GM19372 (cell line): Measurements from ENCODE around the gene HCN3.

Experiments
- ATAC-seq: cut with Tn5 transposase; IDR thresholded peaks from one replicate; pipeline ENCODE4 v1.9.1; 2021; ENCODE audit warnings: mild to moderate bottlenecking, low read depth, moderate library complexity; ENCODE audit not compliant: unreplicated experiment

Gene HCN3

DNA sequence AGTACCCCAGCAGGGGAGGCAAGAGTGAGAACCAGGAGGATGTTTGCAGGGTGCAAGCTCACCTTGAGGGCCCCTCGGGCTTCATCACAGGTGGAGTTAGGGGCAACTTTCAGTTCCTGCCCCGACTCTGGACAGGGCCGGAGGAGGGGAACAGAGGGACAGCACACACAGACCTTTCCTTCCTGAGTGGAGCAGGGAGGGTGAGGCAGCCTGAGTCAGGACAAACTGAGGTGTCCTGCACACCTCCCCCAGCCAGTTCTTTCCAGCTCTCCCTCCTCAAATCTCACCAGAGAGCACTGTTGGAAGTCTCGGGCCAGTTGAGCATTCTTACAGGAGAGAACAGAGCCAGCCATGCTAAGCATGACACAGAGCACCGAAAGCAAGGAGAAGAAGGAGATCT is 23.5 kb upstream of the HCN3 start:
- ATAC-seq = no peak

DNA sequence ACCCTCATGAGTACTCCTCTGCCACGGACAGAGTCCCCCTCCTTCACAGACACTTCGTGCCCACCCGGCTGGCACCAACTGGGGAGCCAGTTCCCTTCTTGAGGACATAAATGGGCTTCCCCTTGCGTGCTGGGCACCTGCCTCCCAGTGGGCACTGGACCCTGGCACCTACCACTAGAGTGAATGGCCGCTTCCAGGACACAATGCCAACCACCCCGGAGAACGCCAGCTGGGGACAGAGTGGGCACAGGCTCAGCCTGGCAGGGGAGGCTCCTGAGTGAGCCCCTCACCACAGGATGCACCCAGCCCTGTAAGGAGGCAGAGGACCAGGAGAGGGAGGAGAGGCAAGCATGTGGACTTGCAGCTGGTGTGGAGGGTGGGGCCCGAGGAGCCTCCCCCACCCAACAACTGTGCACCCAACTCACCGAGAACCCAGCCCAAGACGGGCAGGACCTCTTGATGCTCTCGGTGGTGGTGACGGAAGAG is 23.0 kb upstream of the HCN3 start:
- no peak for ATAC-seq

DNA sequence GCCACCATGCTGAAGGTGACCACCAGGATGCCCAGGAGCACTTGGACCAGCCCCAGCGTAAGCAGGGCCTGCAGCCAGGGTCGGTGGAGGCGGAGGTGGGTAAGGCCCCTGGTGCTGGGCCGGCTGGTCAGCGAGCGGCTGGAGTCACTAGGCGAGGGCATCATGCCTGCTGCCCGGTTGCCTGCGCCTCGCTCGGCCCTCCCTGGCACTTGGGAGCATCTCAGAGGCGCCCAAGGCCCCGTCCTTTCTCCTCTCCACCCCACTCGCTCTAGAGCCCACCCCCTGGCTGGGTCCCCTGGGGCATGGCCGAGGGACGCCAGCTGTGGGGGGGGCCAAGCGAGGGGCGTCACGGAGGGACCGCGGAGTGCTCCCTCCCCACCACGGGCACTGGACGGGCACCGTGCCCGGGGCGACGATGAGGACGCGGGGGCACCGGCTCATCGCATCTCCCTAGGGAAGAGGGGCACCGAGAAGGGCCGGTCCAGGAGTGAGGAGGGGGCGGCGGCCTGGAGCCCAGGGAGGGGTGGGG is 22.5 kb upstream of the HCN3 start:
- no peak for ATAC-seq

DNA sequence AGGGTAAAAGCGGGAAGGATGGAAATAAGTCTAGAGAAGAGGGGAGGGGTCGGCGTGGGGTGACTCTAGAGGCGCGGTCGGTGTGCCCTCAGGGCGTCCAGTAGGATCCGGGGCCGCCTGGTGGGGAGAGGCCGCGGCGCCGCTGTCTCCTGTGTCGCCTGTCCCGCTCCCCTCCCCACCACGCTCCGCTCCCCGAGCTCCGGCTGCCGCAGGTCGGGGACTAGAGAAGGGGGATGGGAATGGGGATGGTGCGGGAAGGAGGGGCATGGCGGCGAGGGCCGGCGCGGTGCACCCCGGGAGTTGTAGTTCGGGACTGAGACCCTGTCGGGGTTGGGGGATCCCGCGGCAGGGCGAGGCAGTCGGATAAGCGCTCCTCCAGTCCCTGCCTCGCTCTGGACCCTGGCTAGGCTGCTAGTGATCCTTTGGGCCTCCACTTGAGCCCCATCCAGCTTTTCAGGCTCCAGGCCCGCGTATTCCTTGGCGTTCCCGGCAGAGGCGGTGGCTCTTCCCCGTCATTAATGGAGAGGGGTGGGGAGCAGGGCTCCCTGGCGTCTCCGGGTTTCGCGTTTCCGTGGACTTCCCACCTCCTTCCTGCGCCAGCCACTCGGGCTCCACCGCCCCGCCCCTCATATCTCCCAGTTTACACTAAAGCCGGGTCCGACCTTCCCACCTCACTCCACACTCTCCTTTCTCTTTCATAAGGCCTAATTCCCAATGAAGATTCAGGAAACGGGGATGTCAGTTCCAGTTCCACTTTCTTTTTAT is 21.8 kb upstream of the HCN3 start, which contains the start of gene ENTREP3:
Gene ENTREP3 (minus strand): TSS at position 241 of the 765 bp plus-strand sequence. CDS start 606 bp downstream, outside the sequence.
- ATAC-seq = peak; percentile 45

DNA sequence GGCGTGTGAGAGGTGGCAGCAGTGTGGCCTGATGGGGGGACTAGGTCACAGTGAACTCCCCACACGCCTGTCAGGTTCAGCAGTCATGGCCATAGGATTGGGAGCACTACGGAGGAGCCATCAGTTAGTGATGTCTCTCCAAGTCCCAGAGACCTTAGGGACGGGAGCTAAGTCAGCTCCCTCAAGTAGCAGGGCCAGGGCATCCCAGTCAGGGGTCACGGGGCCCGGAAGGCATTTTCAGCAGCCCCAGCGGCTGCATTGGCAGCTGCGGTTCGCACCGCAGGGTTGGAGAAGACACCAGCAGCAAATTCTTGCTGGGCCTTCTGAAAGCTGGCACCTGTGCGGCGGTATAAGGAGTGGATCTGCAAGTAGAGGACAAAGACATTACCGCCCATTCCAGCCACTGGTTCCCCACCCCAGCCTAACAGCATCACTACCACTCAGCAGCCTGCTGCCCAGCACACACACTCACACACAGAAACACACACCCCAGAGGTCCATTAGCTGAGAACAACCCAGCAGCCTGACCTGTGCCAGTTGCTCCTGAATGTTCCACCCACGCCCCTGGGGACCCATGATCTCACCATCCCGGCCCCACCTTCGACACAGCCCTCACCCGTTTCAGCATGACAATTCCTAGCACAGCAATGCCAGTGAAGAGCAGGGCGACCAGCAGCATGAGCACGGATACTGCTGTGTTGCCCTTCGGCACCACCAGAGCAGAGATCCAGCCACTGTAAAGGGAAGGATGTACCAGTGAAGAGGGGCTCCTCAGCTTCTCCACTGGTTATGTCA is 21.0 kb upstream of the HCN3 start:
- no peak for ATAC-seq

DNA sequence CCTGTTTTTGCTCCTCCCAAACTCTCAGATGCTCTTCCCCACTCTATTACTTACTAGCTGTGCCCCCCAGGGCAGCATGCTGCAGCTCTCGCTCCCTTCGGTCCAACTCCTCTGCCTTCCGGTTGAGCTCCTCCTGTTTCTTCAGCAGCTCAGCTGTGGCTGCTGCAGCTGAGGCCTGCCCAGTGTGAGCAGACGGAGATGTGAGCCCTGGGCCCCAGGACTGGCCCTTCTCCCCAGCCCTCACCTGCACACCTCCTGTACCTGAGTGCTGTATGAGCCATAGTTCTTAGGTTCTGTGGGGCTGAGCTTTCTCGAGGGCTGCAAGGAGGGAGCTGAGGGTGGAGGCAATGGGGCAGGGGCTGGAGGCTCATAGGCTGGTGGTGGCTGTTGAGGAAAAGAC is 17.0 kb upstream of the HCN3 start:
- no peak for ATAC-seq

DNA sequence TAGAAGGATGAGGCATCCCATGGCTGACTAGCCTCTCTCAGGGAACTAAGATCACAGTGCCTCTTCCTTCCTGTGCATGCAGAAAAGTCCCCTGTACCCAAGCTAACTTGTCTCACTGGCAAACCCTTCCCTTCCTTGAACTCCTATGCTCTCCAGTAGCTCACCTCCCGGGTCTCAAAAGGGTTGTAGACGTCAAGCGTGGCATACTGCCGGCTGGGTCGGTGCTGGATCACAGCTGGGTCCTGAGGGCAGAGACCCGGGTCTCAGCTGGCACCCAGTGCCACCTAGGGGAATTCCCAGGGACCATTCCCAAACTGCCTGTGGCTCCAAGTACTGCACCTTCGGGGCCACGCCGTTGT is 15.8 kb upstream of the HCN3 start:
- ATAC-seq = no peak

DNA sequence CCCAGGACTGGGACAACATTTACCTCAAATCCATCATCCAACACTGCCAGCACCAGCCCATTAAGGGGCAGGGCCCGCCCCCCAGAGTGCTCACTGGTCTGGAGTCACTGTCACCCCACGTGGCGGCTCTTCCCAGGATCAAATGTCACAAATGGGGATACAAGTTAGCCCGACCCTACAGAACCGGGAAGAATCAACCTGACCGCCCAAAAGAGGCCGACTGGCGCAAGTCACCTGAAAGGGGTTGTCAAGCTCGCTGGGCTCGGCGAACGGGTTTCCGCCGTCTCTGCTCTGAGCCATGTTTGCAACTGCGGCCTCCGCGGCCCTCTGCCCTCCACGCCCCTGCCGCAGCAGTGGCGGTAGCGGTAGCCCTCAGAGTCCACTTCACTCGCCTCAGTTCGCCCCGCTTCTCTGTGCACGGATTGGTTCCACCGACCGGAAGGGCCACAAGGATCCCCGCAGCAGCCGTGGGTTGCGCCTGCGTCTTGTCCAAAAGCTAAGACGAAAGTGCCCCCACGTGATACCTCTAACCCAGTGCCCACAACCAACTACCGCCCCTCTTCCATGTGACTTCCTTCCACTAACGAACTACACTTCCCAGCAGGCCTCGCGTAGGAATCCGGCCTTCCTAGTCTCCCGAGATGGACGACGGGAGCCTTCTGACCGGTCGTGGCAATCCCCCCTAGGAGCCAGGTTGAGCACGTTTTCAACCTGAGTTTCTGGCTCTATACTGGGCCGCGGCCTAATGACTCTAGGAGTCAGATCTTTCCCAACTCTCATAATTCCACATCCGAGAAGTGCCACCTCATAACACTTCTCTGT is 15.2 kb upstream of the HCN3 start, which contains the start of gene SCAMP3:
Gene SCAMP3 (minus strand): TSS at position 509 of the 822 bp plus-strand sequence. CDS start 209 bp downstream, at position 300.
- ATAC-seq = peak; percentile 94

DNA sequence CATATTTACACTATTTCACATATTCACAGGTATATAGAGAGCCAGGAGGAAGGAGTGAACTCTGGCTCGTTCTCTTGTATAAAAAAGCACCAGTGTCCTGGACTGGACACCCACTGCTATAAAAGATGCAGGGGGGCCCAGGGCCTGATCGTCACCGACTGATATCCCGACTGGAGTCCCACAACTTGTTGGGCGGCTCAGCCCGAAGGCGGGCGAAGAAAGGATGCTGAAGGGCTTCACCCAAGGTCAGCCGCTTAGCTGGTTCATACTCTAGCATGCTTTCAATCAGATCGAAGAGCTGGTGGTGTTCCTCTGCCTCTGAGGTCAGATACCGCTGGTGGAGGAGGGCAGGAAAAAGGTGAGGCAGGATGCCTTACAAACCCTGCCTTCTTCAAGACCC is 14.2 kb upstream of the HCN3 start:
- ATAC-seq = no peak

DNA sequence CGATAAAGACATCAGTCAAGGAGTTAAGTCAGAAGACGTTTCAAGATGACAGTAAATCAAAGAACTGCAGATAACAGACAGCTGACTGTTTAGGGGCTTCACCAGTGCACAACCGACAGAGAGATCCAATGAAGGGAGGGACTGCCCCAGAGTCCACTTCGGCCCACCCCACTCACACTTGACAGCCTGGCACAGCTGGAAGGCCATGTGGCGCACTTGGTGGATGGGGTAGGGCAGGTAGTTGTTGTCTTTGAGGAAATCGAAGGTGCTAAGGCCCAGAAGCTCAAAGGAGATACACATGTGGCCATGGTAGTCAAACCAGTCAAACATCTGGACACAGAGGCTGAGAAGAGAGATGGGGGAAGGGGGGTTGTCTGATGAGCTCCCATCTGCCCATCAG is 10.7 kb upstream of the HCN3 start:
- ATAC-seq = no peak

DNA sequence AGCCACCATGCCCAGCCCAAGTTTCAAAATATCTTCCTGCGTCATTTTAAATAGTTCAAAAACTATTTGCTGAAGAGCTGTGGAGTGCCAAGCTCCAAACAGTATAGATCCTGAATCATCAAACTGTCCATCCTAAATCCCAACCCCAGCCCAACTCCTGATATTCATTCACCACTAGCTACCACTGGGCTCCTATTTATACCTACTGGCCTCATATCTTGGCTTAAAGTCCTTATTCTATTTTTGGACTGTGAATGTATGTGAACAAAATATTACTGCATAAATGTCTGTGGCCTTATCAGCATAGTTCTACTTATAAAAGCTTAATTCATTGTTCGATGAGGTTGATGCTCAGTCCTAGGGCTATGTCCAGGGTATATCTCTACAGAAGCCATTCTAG is 9.9 kb upstream of the HCN3 start:
- ATAC-seq = no peak

DNA sequence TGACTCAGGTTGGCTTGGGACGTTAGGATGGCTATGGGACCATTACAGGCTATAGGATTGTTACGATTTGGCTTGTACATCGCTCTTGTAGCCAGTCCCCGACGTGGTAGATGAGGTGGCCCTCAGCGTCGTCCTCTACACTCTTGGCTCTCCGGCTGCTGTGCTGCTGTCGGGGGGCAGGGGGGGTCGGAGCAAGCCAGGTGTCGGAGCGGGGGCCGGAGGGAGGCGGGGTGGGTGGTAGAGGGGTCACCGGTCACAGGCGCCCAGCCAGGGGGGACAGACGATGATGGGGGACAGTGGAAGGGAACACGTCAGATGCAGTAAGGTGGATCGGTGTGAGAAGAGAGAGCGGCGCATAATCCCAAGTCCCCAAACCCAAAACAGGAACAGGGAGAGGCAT is 8.6 kb upstream of the HCN3 start:
- ATAC-seq = no peak

DNA sequence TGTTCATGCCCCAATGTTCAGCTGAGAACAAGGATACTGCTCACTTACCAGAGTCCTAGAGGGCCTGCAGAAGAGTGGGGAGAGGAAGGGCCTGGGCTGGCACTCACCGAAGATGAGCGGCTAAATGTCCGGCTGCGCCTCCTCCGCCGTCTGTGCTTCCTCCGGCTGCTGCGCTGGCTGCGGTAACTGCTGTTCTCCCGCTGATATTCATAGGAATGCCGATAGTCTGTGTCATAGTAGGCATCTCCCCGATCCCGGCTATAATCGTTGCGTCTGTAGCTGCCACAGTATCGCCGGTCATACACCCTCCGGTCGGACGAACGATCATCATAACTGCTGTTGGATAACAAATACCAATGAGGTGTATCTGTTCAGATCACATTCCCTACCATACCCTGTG is 7.9 kb upstream of the HCN3 start:
- ATAC-seq = no peak

DNA sequence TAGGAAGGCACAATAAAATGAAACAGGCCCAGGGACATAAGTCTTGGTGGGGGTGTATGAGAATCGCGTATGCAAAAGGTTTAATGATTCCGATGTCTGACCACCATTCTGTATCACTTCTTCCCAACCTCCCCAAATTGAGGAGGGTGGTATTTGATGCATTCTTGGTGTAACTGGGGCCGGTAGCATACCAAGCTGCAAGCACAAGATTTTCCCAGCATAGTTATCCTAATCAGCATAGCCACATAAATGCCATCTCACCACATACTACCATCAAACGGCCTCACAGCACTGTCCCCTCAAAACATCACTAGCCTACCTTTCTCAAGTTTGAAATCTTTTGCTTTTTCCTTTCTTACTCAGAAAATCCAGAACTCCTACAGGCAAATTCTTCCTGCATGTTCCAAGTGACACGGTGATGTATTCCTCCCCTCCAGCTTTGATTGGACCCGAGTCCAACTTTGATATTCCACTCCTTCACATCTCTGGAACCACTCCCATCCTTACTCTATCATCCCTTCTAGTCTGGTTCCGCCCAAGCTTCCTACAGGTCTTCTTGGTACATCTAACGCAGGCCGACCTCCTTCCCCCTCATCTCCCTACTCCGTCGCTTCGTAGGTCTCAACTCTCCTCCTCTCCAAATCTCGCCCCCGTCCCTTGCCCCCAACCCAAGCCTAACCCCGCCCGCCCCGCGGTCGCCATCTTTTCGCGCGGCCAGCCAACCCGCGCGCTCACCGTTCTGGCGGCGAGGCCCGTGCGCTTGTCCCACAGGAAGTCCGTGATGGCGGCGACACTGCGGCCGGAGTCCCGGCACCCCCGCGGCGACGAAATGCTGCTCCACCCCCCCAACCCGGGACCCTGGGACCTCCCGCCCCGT is 4.6 kb upstream of the HCN3 start:
- ATAC-seq = peak; percentile 19

DNA sequence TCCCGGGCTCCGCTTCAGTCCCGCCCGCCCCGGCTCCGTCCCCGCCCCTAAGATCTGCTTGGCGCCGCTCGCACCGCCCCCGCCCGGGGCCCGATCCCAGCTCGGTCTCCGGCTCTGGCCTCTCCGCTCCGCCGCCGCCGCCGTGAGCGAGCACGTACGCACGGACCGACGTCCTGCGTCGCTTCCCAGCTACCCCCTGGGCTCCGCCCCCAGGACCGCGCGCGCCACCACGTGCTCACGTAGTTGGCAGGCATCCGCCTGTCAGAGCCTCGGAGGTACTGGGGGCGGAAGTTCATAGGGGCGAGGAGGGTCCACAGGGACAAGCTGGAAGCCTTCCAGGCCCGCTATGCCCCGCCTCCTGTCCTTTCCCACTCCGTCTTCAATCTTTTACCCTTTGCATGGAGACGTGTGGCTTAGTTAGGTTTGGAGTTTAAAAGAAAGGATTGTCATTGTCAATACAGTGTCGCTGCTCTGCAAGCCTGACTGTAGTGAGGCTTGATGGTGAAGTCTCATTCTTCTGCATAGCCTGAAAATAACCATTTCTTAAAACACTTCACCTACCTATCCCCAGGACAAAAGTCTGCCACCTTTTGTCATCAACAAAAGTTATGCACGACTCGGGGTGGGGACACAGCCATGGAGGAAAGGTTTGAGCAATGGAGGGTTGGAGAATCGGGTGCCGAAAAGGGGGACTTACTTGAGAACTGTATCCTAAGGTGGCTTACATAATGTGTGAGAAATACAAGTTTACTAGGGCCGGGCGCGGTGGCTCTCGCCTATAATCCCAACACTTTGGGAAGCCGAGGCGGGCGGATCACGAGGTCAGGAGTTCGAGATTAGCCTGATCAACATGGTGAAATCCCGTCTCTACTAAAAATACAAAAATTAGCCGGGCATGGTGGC is 3.7 kb upstream of the HCN3 start, which contains the start of gene CLK2:
Gene CLK2 (minus strand): TSS at position 162 of the 903 bp plus-strand sequence. CDS start 2,527 bp downstream, outside the sequence.
- ATAC-seq = peak; percentile 70

DNA sequence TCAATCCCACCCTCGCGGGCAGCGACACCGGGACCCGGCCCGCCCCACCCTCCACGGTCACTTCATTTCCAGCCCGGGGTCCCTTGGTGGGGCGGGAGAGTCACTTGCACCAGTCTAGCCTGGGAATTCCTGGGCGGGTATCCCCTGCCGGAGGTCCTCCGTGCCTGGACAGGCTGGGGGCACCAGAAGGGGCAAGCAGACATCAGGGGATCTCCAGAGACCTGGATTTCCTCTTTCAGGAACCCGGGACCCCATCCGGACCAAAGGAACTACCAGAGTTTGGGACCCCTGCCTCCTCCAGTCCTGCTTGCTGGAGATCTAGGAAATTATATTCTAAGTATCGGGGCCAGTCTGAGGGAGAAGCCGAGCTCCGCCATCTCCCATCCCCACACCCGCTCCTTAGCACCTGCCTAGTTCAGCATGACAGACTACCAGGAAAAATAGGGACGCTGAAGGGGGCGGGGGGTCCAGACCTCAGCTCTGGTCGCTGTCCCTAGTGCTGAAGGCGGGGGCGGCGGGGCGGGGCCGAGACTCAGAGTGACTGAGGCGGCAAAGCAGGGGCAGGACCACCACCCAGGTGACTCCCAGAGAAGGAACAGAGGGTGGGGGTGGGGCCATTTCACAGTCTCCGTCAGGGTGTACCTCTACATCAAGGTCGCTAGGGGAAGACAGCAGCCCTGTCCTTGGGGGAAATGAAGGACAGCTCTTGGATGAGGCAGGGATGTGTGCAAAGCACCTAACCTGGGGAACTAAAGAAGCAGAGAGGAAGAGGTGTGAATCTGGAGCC is 832 bp downstream of the HCN3 start:
- ATAC-seq = no peak

DNA sequence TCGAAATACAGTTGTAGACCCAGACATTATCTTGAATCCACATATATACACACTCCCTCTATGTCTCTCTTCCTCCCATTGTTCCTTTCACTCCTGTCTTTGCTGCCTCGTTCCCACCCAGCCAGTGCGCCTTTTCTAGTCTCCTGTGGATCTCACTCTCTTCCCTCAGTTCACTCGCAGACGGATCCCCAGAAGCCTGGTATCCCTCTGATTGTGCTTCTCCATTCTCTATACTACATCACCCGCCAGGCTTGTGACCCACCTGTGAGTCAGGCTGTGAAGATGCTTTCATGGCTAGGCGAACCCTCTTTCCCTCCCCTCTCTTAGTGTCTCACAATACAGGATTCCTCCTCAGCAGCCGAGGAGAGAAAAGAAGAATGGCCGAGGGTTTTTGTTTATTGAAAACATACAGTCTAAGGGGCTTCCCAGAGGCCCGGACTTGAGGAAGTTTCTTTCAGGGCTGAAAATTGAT is 1.5 kb downstream of the HCN3 start:
- ATAC-seq = no peak

DNA sequence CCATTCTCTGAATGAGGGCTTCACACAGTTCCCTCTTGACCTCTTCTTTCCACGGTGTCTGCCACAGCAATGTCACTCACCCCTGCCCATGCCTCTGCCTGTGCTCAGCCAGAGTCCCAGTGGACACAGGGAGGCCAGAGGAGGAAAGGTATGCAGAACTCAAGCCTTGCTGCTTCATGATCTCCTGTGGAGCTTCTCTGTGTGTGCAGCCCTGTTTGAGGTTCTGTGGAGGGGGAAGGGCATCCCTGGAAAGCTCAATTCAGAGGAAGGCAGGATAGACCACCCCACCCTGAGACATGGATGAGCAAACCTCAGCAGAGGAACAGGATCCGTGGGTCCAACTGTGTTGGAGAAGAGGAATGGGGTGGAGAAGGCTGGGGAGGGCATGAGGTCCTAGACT is 2.0 kb downstream of the HCN3 start:
- no peak for ATAC-seq
